Liver (tissue), 9 donors: ENCODE results near the gene HCFC1. TPM values are rescaled to one million over a fixed set of nuclear protein-coding genes. Genes with fewer than 3 reads are reported as not detected.

Experiments used
- DNase-seq: peaks from one replicate; pipeline ENCODE4 v3.0.0-alpha.2; 2017; ENCODE audit warnings: low spot score
- H3K27ac ChIP-seq, 2 donors: one replicate each; pipeline ENCODE4 v1.7.0; 2013; ENCODE audit warnings: inconsistent platforms in 2 of 2, low read length in 2 of 2, control low read depth in 1 of 2, low read depth in 1 of 2, mild to moderate bottlenecking in 1 of 2
- H3K27me3 ChIP-seq, 4 donors: one replicate each; pipeline versions ENCODE4 v1.6.1 to v1.7.0; 2013; ENCODE audit warnings: low read length in 3 of 4, inconsistent platforms in 1 of 4, mild to moderate bottlenecking in 1 of 4, moderate library complexity in 1 of 4; ENCODE audit not compliant: control insufficient read depth in 4 of 4, insufficient read depth in 4 of 4
- H3K36me3 ChIP-seq, 4 donors: one replicate each; pipeline versions ENCODE4 v1.6.1 to v1.7.0; 2013; ENCODE audit warnings: low read length in 3 of 4, mild to moderate bottlenecking in 3 of 4, low read depth in 1 of 4, moderate library complexity in 1 of 4; ENCODE audit not compliant: control insufficient read depth in 4 of 4, insufficient read depth in 3 of 4
- H3K4me1 ChIP-seq, 4 donors: one replicate each; pipeline versions ENCODE4 v1.6.1 to v1.7.0; 2013; ENCODE audit warnings: low read length in 3 of 4, mild to moderate bottlenecking in 3 of 4, moderate library complexity in 1 of 4; ENCODE audit not compliant: control insufficient read depth in 4 of 4, insufficient read depth in 4 of 4
- H3K4me3 ChIP-seq, 3 donors: one replicate each; pipeline versions ENCODE4 v1.6.1 to v1.7.0; 2013; ENCODE audit warnings: low read length in 3 of 3, control low read depth in 1 of 3, low read depth in 1 of 3, mild to moderate bottlenecking in 1 of 3
- H3K9ac ChIP-seq, 2 donors: one replicate each; pipeline ENCODE4 v1.7.0; 2013; ENCODE audit warnings: low read length in 2 of 2, mild to moderate bottlenecking in 2 of 2, moderate library complexity in 2 of 2, control low read depth in 1 of 2, low read depth in 1 of 2
- H3K9me3 ChIP-seq, 4 donors: one replicate each; pipeline versions ENCODE4 v1.6.1 to v1.7.0; 2013; ENCODE audit warnings: low read length in 3 of 4; ENCODE audit not compliant: control insufficient read depth in 4 of 4
- EGR1 ChIP-seq, 2 donors: IDR thresholded peaks; 2 replicates each; pipeline ENCODE4 v1.6.1; 2016 to 2018; ENCODE audit warnings: antibody characterized with exemption in 2 of 2, low read depth in 2 of 2
- FOXA1 ChIP-seq: IDR thresholded peaks from 2 replicates; pipeline ENCODE4 v1.6.1; 2016; ENCODE audit warnings: antibody characterized with exemption
- FOXA2 ChIP-seq: IDR thresholded peaks from 2 replicates; pipeline ENCODE4 v1.6.1; 2016; ENCODE audit warnings: antibody characterized with exemption
- GABPA ChIP-seq, 2 donors: IDR thresholded peaks in 1 of 2; conservative IDR thresholded peaks in 1 of 2; 2 replicates each; pipeline ENCODE4 v1.6.1; 2016; ENCODE audit warnings: antibody characterized with exemption in 2 of 2, mild to moderate bottlenecking in 1 of 2, moderate library complexity in 1 of 2
- HNF4A ChIP-seq, 2 donors: conservative IDR thresholded peaks; 2 replicates each; pipeline ENCODE4 v1.6.1; 2016; ENCODE audit warnings: antibody characterized with exemption in 2 of 2, mild to moderate bottlenecking in 2 of 2
- HNF4G ChIP-seq: IDR thresholded peaks from 2 replicates; pipeline ENCODE4 v1.6.1; 2016; ENCODE audit warnings: antibody characterized with exemption
- JUND ChIP-seq, 2 donors: IDR thresholded peaks; 2 replicates each; pipeline ENCODE4 v1.6.1; 2016; ENCODE audit warnings: antibody characterized with exemption in 2 of 2
- NR2F2 ChIP-seq: IDR thresholded peaks from 2 replicates; pipeline ENCODE4 v1.6.1; 2016; ENCODE audit warnings: antibody characterized with exemption
- RAD21 ChIP-seq, 2 donors: IDR thresholded peaks; 2 replicates each; pipeline ENCODE4 v1.6.1; 2016; ENCODE audit warnings: antibody characterized with exemption in 2 of 2, mild to moderate bottlenecking in 2 of 2
- RXRA ChIP-seq, 2 donors: IDR thresholded peaks; 2 replicates each; pipeline ENCODE4 v1.6.1; 2017 to 2018; ENCODE audit warnings: antibody characterized with exemption in 2 of 2, mild to moderate bottlenecking in 1 of 2
- SP1 ChIP-seq: IDR thresholded peaks from 2 replicates; pipeline ENCODE4 v1.6.1; 2018; ENCODE audit warnings: antibody characterized with exemption, mild to moderate bottlenecking
- TAF1 ChIP-seq: conservative IDR thresholded peaks from 2 replicates; pipeline ENCODE4 v1.6.1; 2016; ENCODE audit warnings: antibody characterized with exemption, mild to moderate bottlenecking
- YY1 ChIP-seq: IDR thresholded peaks from 2 replicates; pipeline ENCODE4 v1.6.1; 2016; ENCODE audit warnings: antibody characterized with exemption, mild to moderate bottlenecking
- WGBS: extraction: QIAGEN DNeasy Blood & Tissue Kit; methylation state at CpG from one replicate; pipeline ENCODE4 v1.1.7; 2013; 5-methylcytosine and 5-hydroxymethylcytosine counted together
- polyA plus RNA-seq, 2 donors: library from polyadenylated mRNA; stranded (reverse) in 1 of 2; unstranded in 1 of 2; fragments of 200-250 nt in 1 of 2; fragments of >200 nt in 1 of 2; fragmentation: Nextera tagmentation in 1 of 2; extraction: Ambion mirVana in 1 of 2; gene quantifications; one replicate each; pipeline versions ENCODE4 v1.2.1 to v1.2.3, GENCODE V29; 2013 to 2015
- total RNA-seq, 2 donors: library from RNA; depleted of rRNA; stranded (reverse); fragments of >200 nt; gene quantifications; one replicate each; pipeline ENCODE4 v1.2.3, GENCODE V29; 2014
- TF ChIP-seq, protein P1 (sequence below): IDR thresholded peaks from 2 replicates; pipeline ENCODE4 v1.6.1; 2016; ENCODE audit warnings: antibody characterized with exemption
- TF ChIP-seq, protein P2 (sequence below): fragments of 150-350 bp; IDR thresholded peaks from 2 replicates; pipeline ENCODE4 v1.5.1; 2017; ENCODE audit warnings: improper control_type of control experiment, low read depth, low read length; ENCODE audit not compliant: missing input control
- TF ChIP-seq, protein P3 (sequence below): IDR thresholded peaks from 2 replicates; pipeline ENCODE4 v1.6.1; 2016; ENCODE audit warnings: antibody characterized with exemption, mild to moderate bottlenecking
- TF ChIP-seq, protein P4 (sequence below): IDR thresholded peaks from 2 replicates; pipeline ENCODE4 v1.6.1; 2016; ENCODE audit warnings: antibody characterized with exemption
- TF ChIP-seq, protein P5 (sequence below): IDR thresholded peaks from 2 replicates; pipeline ENCODE4 v1.6.1; 2016; ENCODE audit warnings: antibody characterized with exemption
- donor health status: healthy.
- donor health status: healthy.
- donor health status: healthy.
- donor health status: healthy.
- donor health status: healthy.

Gene HCFC1
- total and polyA plus RNA-seq, 4 donors, result 7.9 to 26.9 (median 13.9) TPM

DNA sequence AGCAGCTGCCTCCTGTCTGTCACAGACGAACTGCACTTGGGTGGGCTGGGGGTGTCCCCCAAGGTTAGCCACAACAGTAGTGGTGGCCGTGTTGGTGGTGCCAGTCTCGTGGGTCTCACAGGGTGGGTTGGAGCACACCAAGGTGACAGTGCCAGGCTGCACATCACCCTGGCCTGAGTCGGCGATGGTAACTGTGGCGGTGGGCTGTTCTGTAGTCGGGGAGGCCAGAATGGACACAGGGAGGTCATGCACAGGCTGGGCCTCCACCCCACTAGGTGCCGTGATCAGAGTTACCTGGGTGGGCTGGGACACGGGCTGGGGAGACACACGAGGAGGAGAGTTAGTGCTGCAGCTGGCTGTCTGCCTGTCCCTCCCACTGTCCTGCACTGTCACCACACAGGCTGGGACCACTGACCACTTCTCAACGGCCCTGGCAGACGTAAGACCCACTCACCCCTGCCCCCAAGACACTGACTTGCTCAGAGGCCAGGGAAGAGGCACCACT lies 16.3 kb downstream of the HCFC1 start:
- TF ChIP-seq RXRA (IDR thresholded peaks at IDR 0.05) (no peak), YY1 (no peak), JUND (IDR thresholded peaks at IDR 0.05) (no peak), TAF1 (no peak), RAD21 (IDR thresholded peaks at IDR 0.05) (no peak), GABPA (IDR thresholded peaks at IDR 0.05 in 1 of 2, conservative IDR thresholded peaks at IDR 0.05 in 1 of 2) (no peak), NR2F2 (no peak), SP1 (no peak)
- TF ChIP-seq, protein P1, sequence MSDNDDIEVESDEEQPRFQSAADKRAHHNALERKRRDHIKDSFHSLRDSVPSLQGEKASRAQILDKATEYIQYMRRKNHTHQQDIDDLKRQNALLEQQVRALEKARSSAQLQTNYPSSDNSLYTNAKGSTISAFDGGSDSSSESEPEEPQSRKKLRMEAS, result no peak
- TF ChIP-seq, protein P2, sequence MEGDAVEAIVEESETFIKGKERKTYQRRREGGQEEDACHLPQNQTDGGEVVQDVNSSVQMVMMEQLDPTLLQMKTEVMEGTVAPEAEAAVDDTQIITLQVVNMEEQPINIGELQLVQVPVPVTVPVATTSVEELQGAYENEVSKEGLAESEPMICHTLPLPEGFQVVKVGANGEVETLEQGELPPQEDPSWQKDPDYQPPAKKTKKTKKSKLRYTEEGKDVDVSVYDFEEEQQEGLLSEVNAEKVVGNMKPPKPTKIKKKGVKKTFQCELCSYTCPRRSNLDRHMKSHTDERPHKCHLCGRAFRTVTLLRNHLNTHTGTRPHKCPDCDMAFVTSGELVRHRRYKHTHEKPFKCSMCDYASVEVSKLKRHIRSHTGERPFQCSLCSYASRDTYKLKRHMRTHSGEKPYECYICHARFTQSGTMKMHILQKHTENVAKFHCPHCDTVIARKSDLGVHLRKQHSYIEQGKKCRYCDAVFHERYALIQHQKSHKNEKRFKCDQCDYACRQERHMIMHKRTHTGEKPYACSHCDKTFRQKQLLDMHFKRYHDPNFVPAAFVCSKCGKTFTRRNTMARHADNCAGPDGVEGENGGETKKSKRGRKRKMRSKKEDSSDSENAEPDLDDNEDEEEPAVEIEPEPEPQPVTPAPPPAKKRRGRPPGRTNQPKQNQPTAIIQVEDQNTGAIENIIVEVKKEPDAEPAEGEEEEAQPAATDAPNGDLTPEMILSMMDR, result no peak
- no peak overlapping the region for H3K27ac ChIP-seq
- DNase-seq, result no peak
- H3K4me1 ChIP-seq, result no peaks in the 10 kb centered on the region
- H3K4me3 ChIP-seq, result no peak overlapping the region
- no peaks in the 10 kb centered on the region for H3K9me3 ChIP-seq
- no peaks in the 10 kb centered on the region for H3K27me3 ChIP-seq
- 86% methylated on average over 12 of the region's 12 CpGs for WGBS
- H3K36me3 ChIP-seq, result peaks cover 32 to 95% (median 35%) of the 10 kb centered on the region in 4 donors
- no peak overlapping the region for H3K9ac ChIP-seq

DNA sequence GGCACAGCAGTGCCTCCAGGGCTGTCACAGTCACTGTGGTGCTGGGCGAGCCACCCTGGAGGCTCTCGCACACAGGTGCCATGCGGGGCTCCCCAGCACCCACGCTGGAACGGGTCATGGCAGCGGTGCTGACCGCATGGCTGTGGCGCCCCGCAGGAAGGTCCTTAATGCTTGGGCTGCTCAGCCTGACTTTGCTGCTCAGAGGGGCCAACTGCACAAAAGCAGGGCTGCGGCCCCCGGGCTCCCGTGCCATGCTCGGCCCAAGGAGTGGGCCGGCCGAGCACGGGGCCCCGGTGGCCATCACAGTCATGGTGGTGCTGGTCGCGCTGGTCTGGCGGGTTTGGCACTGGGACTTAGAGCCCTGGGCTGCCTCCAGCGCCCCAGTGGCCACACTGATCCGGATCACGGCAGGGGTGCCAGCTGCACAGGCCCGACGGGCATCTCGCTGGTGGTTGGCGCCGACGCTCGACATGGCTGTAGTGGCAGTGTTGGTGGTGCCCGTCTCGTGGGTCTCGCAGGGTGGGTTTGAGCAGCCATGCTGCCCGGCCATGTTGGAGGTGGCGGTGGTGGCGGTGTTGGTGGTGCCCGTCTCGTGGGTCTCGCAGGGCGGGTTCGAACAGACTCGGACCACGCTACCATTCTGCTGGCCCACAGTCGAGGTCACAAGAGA lies 16.9 kb downstream of the HCFC1 start:
- no peaks in the 10 kb centered on the region for H3K27me3 ChIP-seq
- WGBS, result 96% methylated on average over 43 of the region's 44 CpGs
- H3K9me3 ChIP-seq, result no peaks in the 10 kb centered on the region
- H3K27ac ChIP-seq, result no peak overlapping the region
- H3K4me1 ChIP-seq, result peaks cover 0 to 4% (median 0%) of the 10 kb centered on the region in 4 donors
- no peak overlapping the region for H3K9ac ChIP-seq
- TF ChIP-seq NR2F2 (no peak), HNF4G (no peak), JUND (IDR thresholded peaks at IDR 0.05) (no peak), RXRA (IDR thresholded peaks at IDR 0.05) (no peak), FOXA2 (no peak), HNF4A (conservative IDR thresholded peaks at IDR 0.05) (no peak), GABPA (IDR thresholded peaks at IDR 0.05 in 1 of 2, conservative IDR thresholded peaks at IDR 0.05 in 1 of 2) (no peak), EGR1 (IDR thresholded peaks at IDR 0.05; ENCODE audit: low read depth in 2 of 2) (no peak), FOXA1 (no peak), RAD21 (IDR thresholded peaks at IDR 0.05) (no peak), TAF1 (no peak)
- TF ChIP-seq, protein P3, sequence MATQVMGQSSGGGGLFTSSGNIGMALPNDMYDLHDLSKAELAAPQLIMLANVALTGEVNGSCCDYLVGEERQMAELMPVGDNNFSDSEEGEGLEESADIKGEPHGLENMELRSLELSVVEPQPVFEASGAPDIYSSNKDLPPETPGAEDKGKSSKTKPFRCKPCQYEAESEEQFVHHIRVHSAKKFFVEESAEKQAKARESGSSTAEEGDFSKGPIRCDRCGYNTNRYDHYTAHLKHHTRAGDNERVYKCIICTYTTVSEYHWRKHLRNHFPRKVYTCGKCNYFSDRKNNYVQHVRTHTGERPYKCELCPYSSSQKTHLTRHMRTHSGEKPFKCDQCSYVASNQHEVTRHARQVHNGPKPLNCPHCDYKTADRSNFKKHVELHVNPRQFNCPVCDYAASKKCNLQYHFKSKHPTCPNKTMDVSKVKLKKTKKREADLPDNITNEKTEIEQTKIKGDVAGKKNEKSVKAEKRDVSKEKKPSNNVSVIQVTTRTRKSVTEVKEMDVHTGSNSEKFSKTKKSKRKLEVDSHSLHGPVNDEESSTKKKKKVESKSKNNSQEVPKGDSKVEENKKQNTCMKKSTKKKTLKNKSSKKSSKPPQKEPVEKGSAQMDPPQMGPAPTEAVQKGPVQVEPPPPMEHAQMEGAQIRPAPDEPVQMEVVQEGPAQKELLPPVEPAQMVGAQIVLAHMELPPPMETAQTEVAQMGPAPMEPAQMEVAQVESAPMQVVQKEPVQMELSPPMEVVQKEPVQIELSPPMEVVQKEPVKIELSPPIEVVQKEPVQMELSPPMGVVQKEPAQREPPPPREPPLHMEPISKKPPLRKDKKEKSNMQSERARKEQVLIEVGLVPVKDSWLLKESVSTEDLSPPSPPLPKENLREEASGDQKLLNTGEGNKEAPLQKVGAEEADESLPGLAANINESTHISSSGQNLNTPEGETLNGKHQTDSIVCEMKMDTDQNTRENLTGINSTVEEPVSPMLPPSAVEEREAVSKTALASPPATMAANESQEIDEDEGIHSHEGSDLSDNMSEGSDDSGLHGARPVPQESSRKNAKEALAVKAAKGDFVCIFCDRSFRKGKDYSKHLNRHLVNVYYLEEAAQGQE, result no peak
- TF ChIP-seq, protein P4, sequence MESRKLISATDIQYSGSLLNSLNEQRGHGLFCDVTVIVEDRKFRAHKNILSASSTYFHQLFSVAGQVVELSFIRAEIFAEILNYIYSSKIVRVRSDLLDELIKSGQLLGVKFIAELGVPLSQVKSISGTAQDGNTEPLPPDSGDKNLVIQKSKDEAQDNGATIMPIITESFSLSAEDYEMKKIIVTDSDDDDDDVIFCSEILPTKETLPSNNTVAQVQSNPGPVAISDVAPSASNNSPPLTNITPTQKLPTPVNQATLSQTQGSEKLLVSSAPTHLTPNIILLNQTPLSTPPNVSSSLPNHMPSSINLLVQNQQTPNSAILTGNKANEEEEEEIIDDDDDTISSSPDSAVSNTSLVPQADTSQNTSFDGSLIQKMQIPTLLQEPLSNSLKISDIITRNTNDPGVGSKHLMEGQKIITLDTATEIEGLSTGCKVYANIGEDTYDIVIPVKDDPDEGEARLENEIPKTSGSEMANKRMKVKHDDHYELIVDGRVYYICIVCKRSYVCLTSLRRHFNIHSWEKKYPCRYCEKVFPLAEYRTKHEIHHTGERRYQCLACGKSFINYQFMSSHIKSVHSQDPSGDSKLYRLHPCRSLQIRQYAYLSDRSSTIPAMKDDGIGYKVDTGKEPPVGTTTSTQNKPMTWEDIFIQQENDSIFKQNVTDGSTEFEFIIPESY, result no peak
- TF ChIP-seq, protein P5, sequence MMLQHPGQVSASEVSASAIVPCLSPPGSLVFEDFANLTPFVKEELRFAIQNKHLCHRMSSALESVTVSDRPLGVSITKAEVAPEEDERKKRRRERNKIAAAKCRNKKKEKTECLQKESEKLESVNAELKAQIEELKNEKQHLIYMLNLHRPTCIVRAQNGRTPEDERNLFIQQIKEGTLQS, result no peak
- TF ChIP-seq, protein P1, result no peak
- TF ChIP-seq, protein P2, result no peak
- no peak overlapping the region for H3K4me3 ChIP-seq
- H3K36me3 ChIP-seq, result peaks cover 28 to 95% (median 36%) of the 10 kb centered on the region in 4 donors
- DNase-seq, result no peak
